Calu3 (cell line): ENCODE measurements around the gene SESN2. TPM values are rescaled to one million over a fixed set of nuclear protein-coding genes. Genes with fewer than 3 reads are reported as not detected.

Experiments used
- BruUV-seq: library from RNA; stranded (reverse); fragments of 400-500 nt; replicated peaks from 2 replicates; lab custom pipeline; 2021; lab: Mats Ljungman, UMichigan
- CTCF ChIA-PET: fragments of 300-600 bp; sonication (Branson Sonifier 250); formaldehyde crosslinking; loops from one replicate; lab custom pipeline; 2022; ENCODE audit warnings: antibody characterized with exemption; lab: Charles Lee
- DNase-seq: peaks from one replicate; pipeline ENCODE4 v3.0.0; 2022
- H3K27ac Mint-ChIP-seq: one replicate; pipeline ENCODE4 v1.8.0; 2022; ENCODE audit warnings: mixed read lengths; ENCODE audit not compliant: unreplicated experiment
- H3K27me3 Mint-ChIP-seq: one replicate; pipeline ENCODE4 v1.8.0; 2022; ENCODE audit warnings: mixed read lengths; ENCODE audit not compliant: unreplicated experiment
- H3K36me3 Mint-ChIP-seq: one replicate; pipeline ENCODE4 v1.8.0; 2022; ENCODE audit warnings: mild to moderate bottlenecking, moderate library complexity, mixed read lengths; ENCODE audit not compliant: insufficient read depth, unreplicated experiment
- H3K4me1 Mint-ChIP-seq: one replicate; pipeline ENCODE4 v1.8.0; 2022; ENCODE audit warnings: mild to moderate bottlenecking, low read depth, mixed read lengths; ENCODE audit not compliant: unreplicated experiment
- H3K4me3 Mint-ChIP-seq: one replicate; pipeline ENCODE4 v1.8.0; 2022; ENCODE audit warnings: mild to moderate bottlenecking, low read depth, moderate library complexity, mixed read lengths; ENCODE audit not compliant: unreplicated experiment
- H3K9me3 Mint-ChIP-seq: one replicate; pipeline ENCODE4 v1.8.0; 2022; ENCODE audit warnings: low read depth, mixed read lengths; ENCODE audit not compliant: unreplicated experiment
- intact Hi-C: fragments of 100-400 bp; cut with micrococcal nuclease; formaldehyde crosslinking; loops from one replicate; pipeline ENCODE4 v1.10.0; 2022; ENCODE audit not compliant: unreplicated experiment
- total RNA-seq: library from RNA; stranded (reverse); gene quantifications from 2 replicates; pipeline ENCODE4 v1.2.3, GENCODE V29; 2022
- TF ChIP-seq, protein P1 (sequence below): fragments of 200-600 bp; IDR thresholded peaks from one replicate; pipeline ENCODE4 v1.8.0; 2022; ENCODE audit warnings: antibody characterized with exemption; ENCODE audit not compliant: unreplicated experiment

SESN2 gene
- total RNA-seq, 1 experiment from 2014 or later, result 13.0 TPM

DNA sequence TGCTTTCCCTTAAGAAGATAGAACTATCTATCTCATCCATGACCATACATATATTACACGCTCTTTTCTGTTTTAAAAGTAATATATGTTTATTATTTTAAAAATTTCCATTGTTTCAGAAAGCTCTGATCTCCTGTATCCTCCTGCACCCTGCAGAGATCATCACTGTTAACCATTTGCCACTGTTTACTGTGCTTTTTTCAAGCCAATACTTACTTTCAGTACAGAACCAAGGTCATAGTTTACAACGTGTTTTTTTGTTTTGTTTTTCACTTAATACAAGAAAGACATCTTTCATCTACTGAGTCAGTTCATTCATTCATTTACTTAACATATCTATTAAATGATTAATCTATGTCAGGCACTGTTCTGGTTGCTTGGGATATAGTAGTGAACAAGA lies 10.2 kb downstream of the SESN2 start:
- intact Hi-C loops, result no loop called here
- no TSS peak for BruUV-seq
- TF ChIP-seq, protein P1, sequence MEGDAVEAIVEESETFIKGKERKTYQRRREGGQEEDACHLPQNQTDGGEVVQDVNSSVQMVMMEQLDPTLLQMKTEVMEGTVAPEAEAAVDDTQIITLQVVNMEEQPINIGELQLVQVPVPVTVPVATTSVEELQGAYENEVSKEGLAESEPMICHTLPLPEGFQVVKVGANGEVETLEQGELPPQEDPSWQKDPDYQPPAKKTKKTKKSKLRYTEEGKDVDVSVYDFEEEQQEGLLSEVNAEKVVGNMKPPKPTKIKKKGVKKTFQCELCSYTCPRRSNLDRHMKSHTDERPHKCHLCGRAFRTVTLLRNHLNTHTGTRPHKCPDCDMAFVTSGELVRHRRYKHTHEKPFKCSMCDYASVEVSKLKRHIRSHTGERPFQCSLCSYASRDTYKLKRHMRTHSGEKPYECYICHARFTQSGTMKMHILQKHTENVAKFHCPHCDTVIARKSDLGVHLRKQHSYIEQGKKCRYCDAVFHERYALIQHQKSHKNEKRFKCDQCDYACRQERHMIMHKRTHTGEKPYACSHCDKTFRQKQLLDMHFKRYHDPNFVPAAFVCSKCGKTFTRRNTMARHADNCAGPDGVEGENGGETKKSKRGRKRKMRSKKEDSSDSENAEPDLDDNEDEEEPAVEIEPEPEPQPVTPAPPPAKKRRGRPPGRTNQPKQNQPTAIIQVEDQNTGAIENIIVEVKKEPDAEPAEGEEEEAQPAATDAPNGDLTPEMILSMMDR, result no peak
- Mint-ChIP-seq H3K9me3 (no peaks in the 10 kb centered on the region), H3K4me3 (no peak overlapping the region), H3K4me1 (peaks cover 10% of the 10 kb centered on the region), H3K27ac (no peak overlapping the region), H3K36me3 (peaks cover 46% of the 10 kb centered on the region), H3K27me3 (no peaks in the 10 kb centered on the region)
- CTCF ChIA-PET, result no interaction called here
- no peak for DNase-seq

DNA sequence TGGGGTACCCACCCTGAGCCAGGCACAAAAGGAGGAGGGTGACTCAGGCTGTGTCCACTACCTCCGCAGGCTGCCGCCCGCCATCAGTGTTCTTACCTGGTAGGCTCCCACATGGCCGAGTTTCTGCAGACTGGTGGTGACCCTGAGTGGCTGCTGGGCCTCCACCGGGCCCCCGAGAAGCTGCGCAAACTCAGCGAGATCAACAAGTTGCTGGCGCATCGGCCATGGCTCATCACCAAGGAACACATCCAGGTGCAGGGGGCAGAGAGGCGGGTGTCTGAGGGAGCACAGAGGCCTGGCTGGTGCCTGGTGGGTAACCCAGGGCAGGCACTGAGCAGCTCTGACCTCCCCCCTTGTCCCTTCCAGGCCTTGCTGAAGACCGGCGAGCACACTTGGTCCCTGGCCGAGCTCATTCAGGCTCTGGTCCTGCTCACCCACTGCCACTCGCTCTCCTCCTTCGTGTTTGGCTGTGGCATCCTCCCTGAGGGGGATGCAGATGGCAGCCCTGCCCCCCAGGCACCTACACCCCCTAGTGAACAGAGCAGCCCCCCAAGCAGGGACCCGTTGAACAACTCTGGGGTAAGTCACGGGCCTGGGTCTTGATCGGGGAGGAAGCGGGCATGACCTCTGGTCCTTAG lies 13.0 kb downstream of the SESN2 start:
- Mint-ChIP-seq H3K9me3 (no peaks in the 10 kb centered on the region), H3K4me1 (no peaks in the 10 kb centered on the region), H3K36me3 (peaks cover 53% of the 10 kb centered on the region), H3K27ac (no peak overlapping the region), H3K27me3 (no peaks in the 10 kb centered on the region), H3K4me3 (no peak overlapping the region)
- no TSS peak for BruUV-seq
- no peak for DNase-seq
- intact Hi-C loops, result no loop called here
- CTCF ChIA-PET, result no interaction called here
- TF ChIP-seq, protein P1, result no peak

DNA sequence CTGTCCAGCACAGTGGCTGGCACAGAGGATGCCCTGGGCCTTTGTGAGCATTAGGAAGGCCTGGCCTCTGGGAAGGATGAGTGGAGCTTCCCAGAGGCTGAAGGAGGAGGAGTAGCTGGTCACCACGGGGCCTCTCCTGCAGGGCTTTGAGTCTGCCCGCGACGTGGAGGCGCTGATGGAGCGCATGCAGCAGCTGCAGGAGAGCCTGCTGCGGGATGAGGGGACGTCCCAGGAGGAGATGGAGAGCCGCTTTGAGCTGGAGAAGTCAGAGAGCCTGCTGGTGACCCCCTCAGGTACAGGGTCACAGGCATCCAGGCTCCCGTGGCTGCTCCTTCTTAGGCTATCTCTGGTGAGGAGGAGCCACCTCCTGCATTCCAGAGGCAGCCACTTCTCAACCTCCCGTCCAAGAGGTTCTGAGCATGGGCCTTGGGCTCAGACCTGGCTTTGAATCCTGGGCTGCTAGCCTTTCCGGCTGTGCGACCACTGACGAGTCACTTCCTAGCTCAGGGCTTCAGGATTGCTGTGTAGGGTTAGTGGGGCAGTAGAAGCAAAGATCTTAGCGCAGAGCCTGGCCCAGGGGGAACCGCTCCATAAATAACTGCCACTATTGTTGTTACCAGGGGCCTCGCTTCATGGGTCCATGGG lies 14.0 kb downstream of the SESN2 start:
- H3K9me3 Mint-ChIP-seq, result no peaks in the 10 kb centered on the region
- DNase-seq, result no peak
- H3K4me3 Mint-ChIP-seq, result no peak overlapping the region
- no TSS peak for BruUV-seq
- no peaks in the 10 kb centered on the region for H3K27me3 Mint-ChIP-seq
- no peak overlapping the region for H3K27ac Mint-ChIP-seq
- intact Hi-C loops, result no loop called here
- peaks cover 62% of the 10 kb centered on the region for H3K36me3 Mint-ChIP-seq
- TF ChIP-seq, protein P1, result no peak
- H3K4me1 Mint-ChIP-seq, result no peaks in the 10 kb centered on the region
- CTCF ChIA-PET, result interaction anchor here (0.8 kb wide), 1 partner anchor 95 kb away, joined by 3 read pairs; no protein-coding TSS in a partner anchor

DNA sequence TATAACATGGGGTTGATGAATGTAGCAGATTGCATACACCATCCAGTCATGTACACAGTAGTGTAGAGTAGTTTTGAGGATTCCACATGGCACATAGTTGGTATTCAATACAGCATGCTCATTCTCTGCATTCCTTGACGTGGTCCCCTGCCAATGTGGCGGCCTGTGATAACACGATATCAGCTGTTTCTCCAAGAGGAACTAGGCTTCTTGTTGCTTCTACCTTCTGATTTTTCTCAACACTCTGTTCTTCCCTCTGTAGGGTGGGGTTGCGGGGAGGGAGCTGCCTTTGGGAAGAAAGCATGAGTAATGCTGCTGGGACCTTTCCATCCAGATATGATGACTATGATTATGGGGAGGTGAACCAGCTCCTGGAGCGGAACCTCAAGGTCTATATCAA lies 19.4 kb downstream of the SESN2 start:
- CTCF ChIA-PET, result no interaction called here
- Mint-ChIP-seq H3K27ac (no peak overlapping the region), H3K9me3 (no peaks in the 10 kb centered on the region), H3K36me3 (peaks cover 64% of the 10 kb centered on the region), H3K4me3 (no peak overlapping the region), H3K27me3 (no peaks in the 10 kb centered on the region), H3K4me1 (no peaks in the 10 kb centered on the region)
- intact Hi-C loops, result no loop called here
- BruUV-seq, result no TSS peak
- TF ChIP-seq, protein P1, result no peak
- DNase-seq, result no peak
